ENCODE data around the gene PNPLA6.

DNA sequence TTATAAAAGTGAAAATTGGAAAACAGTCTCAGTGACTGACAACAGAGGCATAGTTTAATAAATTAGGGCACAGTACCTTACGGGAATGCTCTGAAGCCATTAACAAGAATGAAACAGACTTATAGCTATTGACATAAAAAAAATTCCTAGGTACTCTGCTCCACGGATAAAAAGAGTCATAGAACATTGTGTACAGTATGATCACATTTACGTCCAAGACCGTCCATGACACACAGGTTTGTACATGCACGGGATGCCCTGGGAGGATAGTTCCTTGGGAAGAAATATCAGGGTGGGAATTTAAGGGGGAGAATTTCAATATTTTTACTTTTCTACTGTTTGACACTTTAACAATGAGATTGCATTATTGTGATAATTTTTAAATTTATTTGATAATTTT is 35.2 kb downstream of the PNPLA6 start:
- TF ChIP-seq, protein P1, sequence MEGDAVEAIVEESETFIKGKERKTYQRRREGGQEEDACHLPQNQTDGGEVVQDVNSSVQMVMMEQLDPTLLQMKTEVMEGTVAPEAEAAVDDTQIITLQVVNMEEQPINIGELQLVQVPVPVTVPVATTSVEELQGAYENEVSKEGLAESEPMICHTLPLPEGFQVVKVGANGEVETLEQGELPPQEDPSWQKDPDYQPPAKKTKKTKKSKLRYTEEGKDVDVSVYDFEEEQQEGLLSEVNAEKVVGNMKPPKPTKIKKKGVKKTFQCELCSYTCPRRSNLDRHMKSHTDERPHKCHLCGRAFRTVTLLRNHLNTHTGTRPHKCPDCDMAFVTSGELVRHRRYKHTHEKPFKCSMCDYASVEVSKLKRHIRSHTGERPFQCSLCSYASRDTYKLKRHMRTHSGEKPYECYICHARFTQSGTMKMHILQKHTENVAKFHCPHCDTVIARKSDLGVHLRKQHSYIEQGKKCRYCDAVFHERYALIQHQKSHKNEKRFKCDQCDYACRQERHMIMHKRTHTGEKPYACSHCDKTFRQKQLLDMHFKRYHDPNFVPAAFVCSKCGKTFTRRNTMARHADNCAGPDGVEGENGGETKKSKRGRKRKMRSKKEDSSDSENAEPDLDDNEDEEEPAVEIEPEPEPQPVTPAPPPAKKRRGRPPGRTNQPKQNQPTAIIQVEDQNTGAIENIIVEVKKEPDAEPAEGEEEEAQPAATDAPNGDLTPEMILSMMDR (IDR thresholded peaks at IDR 0.05), result no peak
- no peak for TF ChIP-seq POLR2A (IDR thresholded peaks at IDR 0.05)
